Left lung (tissue), 10 donors: Measurements from ENCODE around the gene MRC2. TPM values are rescaled to one million over a fixed set of nuclear protein-coding genes. Genes with fewer than 3 reads are reported as not detected.

Source experiments
- ATAC-seq: fragments of 200-7000 bp; cut with Tn5 transposase; one replicate; pipeline ENCODE4 v1.9.1; 2020; ENCODE audit warnings: moderate library complexity
- DNase-seq, 4 donors: peaks; one replicate each; pipeline ENCODE4 v3.0.0-alpha.2; 2013 to 2020
- H3K27ac ChIP-seq, 2 donors: fragments of 200-600 bp; sonication (generic) in 1 of 2; one replicate each; pipeline versions ENCODE4 v1.5.0 to v1.8.0; 2020 to 2021
- H3K27me3 ChIP-seq, 2 donors: fragments of 200-600 bp; sonication (generic) in 1 of 2; one replicate each; pipeline versions ENCODE4 v1.5.0 to v1.8.0; 2020 to 2021
- H3K36me3 ChIP-seq, 2 donors: fragments of 200-600 bp; sonication (generic) in 1 of 2; one replicate each; pipeline versions ENCODE4 v1.5.0 to v1.8.0; 2020 to 2021
- H3K4me1 ChIP-seq, 2 donors: fragments of 200-600 bp; one replicate each; pipeline ENCODE4 v1.8.0; 2021
- H3K4me3 ChIP-seq, 2 donors: fragments of 200-600 bp; sonication (generic) in 1 of 2; one replicate each; pipeline versions ENCODE4 v1.5.0 to v1.8.0; 2020 to 2021; ENCODE audit warnings: mild to moderate bottlenecking in 1 of 2
- H3K9me3 ChIP-seq, 2 donors: fragments of 200-600 bp; sonication (generic) in 1 of 2; one replicate each; pipeline versions ENCODE4 v1.5.0 to v1.8.0; 2020 to 2021
- intact Hi-C, 2 donors: fragments of 100-400 bp; cut with DNase I; formaldehyde crosslinking; loops; one replicate each; pipeline versions ENCODE4 v1.11.2 to v1.14.2; 2022
- polyA plus RNA-seq, 6 donors: library from polyadenylated mRNA; unstranded; fragments of 120-200 nt; gene quantifications; one replicate each; pipeline ENCODE4 v1.2.1, GENCODE V29; 2013; ENCODE audit not compliant: insufficient read length in 6 of 6
- total RNA-seq, 2 donors: library from RNA; stranded (reverse); fragmentation: NEBNext Ultra II Directional; extraction: Animal tissue kit (Norgen Biotek cat#: 25700); gene quantifications; one replicate each; pipeline ENCODE4 v1.2.1, GENCODE V29; 2021
- TF ChIP-seq, protein P1 (sequence below), 2 donors: fragments of 200-600 bp; sonication (generic) in 1 of 2; IDR thresholded peaks; one replicate each; pipeline versions ENCODE4 v1.5.0 to v1.8.0; 2021; ENCODE audit warnings: antibody characterized with exemption in 2 of 2
- donor health status: DM: no; HTN: yes; CAD: no.
- donor health status: DM: no; HTN: no; CAD: no.

MRC2 gene
- total and polyA plus RNA-seq, 8 donors: 84.5 to 151 (median 101) TPM

GRCh38 chr17:62656446-62656845, 29.0 kb downstream of the MRC2 start:
- ATAC-seq (no peak), DNase-seq (no peak)
- intact Hi-C loops: no loop called here
- Histone ChIP-seq H3K4me3 (no peak overlapping the region), H3K4me1 (peaks cover 15 to 29% of the 10 kb centered on the region in 2 donors), H3K36me3 (no peaks in the 10 kb centered on the region), H3K27ac (no peak overlapping the region), H3K27me3 (peaks cover 0 to 5% of the 10 kb centered on the region in 2 donors), H3K9me3 (peaks cover 0 to 11% of the 10 kb centered on the region in 2 donors)
- TF ChIP-seq, protein P1, sequence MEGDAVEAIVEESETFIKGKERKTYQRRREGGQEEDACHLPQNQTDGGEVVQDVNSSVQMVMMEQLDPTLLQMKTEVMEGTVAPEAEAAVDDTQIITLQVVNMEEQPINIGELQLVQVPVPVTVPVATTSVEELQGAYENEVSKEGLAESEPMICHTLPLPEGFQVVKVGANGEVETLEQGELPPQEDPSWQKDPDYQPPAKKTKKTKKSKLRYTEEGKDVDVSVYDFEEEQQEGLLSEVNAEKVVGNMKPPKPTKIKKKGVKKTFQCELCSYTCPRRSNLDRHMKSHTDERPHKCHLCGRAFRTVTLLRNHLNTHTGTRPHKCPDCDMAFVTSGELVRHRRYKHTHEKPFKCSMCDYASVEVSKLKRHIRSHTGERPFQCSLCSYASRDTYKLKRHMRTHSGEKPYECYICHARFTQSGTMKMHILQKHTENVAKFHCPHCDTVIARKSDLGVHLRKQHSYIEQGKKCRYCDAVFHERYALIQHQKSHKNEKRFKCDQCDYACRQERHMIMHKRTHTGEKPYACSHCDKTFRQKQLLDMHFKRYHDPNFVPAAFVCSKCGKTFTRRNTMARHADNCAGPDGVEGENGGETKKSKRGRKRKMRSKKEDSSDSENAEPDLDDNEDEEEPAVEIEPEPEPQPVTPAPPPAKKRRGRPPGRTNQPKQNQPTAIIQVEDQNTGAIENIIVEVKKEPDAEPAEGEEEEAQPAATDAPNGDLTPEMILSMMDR (IDR thresholded peaks at IDR 0.05): no peak

- Histone ChIP-seq H3K27me3 (peaks cover 0 to 3% of the 10 kb centered on the region in 2 donors), H3K4me1 (peaks cover 15 to 22% of the 10 kb centered on the region in 2 donors), H3K4me3 (no peak overlapping the region), H3K27ac (no peak overlapping the region), H3K9me3 (peaks cover 0 to 11% of the 10 kb centered on the region in 2 donors), H3K36me3 (no peaks in the 10 kb centered on the region)
- TF ChIP-seq, protein P1 (IDR thresholded peaks at IDR 0.05): no peak
- ATAC-seq (no peak), DNase-seq (no peak)
- intact Hi-C loops: no loop called here
Observed at GRCh38 chr17:62657145-62657665, 29.7 kb downstream of the MRC2 start.

- peaks cover 15 to 18% of the 10 kb centered on the region in 2 donors for H3K4me1 ChIP-seq
- no peaks in the 10 kb centered on the region for H3K27me3 ChIP-seq
- H3K9me3 ChIP-seq: peaks cover 0 to 11% of the 10 kb centered on the region in 2 donors
- no peak for DNase-seq
- TF ChIP-seq, protein P1 (IDR thresholded peaks at IDR 0.05): no peak
- intact Hi-C loops: no loop called here
- H3K27ac ChIP-seq: no peak overlapping the region
- ATAC-seq: no peak
- no peaks in the 10 kb centered on the region for H3K36me3 ChIP-seq
- no peak overlapping the region for H3K4me3 ChIP-seq
Observed at GRCh38 chr17:62657690-62658089, 30.2 kb downstream of the MRC2 start.

DNA sequence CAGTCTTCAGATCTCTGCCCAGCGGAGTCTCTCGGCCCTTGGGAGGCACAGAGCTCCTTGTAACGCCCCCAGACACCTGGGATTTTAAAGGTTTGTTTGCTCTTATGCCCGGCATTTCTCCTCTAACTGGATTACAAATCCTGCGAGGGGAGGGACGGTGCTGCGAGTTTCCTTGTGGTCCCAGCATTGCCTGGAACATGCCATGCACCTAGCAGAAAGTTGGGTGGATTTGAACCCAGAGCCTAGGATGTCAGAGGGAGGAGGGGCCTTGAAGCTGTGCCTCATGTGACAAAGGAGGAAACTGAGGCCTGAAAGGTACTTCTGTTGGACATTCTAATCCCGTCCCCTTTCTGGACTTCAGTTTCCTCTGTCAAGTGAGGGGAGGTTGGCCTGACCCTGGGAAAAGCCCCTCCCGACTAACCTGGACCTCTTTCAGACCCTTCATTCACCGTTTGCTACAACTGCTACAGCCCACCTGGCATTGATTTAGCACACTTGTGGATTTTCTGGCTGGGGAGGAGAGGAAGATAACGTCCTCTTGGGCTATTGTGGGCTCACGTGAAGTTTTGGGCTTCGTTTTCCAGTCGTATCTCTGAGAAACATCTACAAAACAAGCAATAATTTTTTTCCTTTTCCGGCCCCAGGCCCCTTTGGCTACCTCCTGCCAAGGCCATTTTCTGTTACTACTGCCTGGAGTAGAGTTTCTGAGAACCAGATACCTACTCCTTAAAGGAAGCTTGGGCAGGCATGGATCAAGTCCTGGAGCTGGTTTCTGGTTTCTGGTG, 30.9 kb downstream of the MRC2 start:
- ATAC-seq (no peak), DNase-seq (no peak)
- Histone ChIP-seq H3K4me1 (peaks cover 9 to 12% of the 10 kb centered on the region in 2 donors), H3K9me3 (peaks cover 0 to 11% of the 10 kb centered on the region in 2 donors), H3K4me3 (no peak overlapping the region), H3K27me3 (no peaks in the 10 kb centered on the region), H3K27ac (no peak overlapping the region), H3K36me3 (no peaks in the 10 kb centered on the region)
- intact Hi-C loops: no loop called here
- TF ChIP-seq, protein P1 (IDR thresholded peaks at IDR 0.05): no peak

- intact Hi-C loops: no loop called here
- H3K4me3 ChIP-seq: no peak overlapping the region
- no peaks in the 10 kb centered on the region for H3K36me3 ChIP-seq
- ATAC-seq (no peak), DNase-seq (no peak)
- TF ChIP-seq, protein P1 (IDR thresholded peaks at IDR 0.05): no peak
- no peaks in the 10 kb centered on the region for H3K4me1 ChIP-seq
- H3K27me3 ChIP-seq: no peaks in the 10 kb centered on the region
- H3K27ac ChIP-seq: no peak overlapping the region
- peaks cover 0 to 11% of the 10 kb centered on the region in 2 donors for H3K9me3 ChIP-seq
Observed at GRCh38 chr17:62660629-62661118, 33.2 kb downstream of the MRC2 start.
